ENCODE data around the gene PCNA. TPM values are rescaled to one million over a fixed set of nuclear protein-coding genes. Genes with fewer than 3 reads are reported as not detected.
"Not testable (repeated sequence)": the region's sequence is repeated elsewhere in the genome, so short reads cannot be mapped to it uniquely, and the experiment has no call there.

The PCNA gene
- total RNA-seq, 1 donor from 2014 or later, result 24.6 TPM

DNA sequence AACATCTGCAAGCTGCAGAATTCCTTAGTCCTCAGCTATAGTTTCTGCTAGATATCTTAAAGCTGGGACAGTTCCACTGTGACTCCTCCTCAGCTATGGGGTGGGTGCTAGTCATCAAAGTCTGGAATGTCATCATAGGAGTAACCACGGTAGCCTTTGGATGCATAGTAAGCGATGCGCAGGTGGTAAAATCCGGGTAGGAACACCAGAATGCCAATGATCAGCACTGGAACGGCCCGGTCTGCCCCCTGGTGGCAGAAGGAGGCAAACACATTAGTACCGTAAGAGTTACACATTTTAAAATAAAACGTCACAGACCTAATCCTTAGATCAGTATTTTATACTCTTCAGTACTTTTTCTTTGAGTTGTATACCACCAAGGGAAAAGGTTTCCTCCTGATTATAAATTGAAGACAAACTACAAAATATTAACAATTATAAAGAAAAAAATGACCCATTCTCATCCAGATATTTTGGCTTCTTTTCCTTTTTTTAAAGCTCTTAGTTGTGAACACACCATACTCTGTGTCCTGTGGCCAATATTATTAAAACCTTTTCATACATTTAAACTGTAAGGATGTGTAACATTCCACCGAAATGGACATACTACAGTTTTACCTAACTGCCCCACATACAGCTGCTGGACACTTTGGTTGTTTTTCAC, 18.9 kb downstream of the PCNA start:
- DNase-seq (ENCODE audit: low spot score), result no peak

DNA sequence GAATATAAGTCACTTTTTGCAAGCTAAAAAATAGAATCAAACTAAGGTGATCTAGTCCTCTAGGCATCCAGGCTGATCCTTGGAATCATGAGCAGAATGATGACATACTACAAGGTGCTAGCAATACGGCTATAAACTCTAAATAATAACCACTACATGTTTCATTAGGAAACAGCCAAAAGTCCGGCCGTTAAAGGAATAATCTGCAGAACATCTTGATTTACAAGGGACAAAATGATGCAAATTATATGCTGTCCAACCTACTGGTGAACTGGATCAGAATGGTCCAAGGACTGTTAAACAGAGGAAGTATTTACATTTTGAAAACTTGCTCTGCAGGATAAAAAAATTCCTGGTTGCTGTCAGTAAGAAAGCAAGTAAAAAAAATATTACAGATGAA, 19.8 kb downstream of the PCNA start:
- DNase-seq (ENCODE audit: low spot score), result not testable (repeated sequence)

DNA sequence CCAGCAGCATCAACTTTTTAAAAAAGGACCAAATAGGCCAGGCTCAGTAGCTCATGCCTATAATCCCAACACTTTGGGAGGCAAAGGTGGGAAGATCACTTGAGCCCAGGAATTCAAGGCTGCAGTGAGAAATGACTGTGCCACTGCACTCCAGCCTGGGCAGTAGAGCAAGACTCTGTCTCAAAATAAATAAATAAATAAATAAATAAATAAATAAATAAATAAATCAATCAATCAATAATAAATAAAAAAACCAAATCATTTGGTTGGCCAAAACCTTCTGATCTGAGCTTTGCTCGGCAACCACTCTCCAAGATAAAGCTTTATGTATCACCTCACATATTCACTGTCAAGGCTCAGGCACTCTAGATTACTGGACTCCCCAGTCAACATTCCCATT, 20.7 kb downstream of the PCNA start:
- not testable (repeated sequence) for DNase-seq (ENCODE audit: low spot score)

DNA sequence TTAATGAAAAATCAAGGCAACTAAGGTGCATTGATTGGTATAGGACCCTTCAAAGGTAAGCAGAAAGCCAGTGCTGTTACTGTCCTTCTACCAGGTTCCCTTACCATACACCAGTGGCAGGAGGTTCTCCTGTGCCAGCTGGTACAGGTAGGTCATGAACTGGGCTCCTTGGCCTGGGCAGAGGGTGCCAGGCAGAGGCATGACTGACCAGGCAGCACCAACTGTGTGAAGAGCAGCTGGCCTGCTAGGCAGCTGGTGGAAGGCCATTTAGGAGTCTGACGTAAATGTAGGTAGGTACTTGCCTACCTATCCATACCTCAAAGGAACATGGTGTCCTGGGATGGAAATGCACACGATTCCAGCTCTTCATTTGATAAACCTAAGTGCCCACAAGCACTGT, 23.3 kb downstream of the PCNA start:
- peak; percentile 57 for DNase-seq (ENCODE audit: low spot score)

DNA sequence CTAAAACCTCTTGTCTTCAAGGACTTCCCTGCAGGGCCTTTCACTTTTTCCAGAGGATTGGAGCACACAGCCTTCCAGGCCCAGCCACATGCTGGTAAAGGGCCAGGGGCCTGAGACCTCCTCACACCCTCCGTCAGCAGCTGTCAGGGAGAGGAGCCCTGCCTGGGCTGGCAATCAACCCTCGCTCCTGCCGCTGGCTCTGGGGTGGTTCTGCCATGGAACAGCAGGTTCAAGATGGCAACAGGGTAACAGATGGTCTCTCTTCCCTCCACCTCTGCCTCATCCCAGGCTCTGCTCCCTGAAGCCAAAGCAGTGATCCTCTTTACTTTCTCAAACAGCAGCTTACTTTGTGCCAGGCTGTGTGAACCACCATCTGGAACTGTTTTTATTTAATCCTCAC, 23.8 kb downstream of the PCNA start:
- DNase-seq (ENCODE audit: low spot score), result peak; percentile 37

DNA sequence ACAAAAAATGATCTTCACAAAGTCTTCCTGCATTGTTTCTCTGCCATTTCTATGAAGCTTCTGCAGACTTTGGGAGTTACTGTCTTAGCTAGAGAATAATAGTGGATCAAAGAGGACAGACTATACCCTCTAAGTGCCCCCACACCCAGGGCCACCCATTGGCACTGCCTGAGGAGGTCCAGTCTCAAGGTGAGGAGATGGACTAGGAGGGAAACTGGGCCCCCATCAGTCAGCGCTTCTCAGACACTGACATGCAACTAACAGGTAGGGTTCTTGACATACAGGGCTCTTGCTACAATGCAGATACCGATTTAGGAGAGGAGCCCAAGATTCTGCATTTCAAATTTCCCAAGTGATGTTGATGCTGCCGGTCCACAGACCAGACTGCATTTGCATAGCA, 24.3 kb downstream of the PCNA start:
- DNase-seq (ENCODE audit: low spot score), result peak; percentile 28

DNA sequence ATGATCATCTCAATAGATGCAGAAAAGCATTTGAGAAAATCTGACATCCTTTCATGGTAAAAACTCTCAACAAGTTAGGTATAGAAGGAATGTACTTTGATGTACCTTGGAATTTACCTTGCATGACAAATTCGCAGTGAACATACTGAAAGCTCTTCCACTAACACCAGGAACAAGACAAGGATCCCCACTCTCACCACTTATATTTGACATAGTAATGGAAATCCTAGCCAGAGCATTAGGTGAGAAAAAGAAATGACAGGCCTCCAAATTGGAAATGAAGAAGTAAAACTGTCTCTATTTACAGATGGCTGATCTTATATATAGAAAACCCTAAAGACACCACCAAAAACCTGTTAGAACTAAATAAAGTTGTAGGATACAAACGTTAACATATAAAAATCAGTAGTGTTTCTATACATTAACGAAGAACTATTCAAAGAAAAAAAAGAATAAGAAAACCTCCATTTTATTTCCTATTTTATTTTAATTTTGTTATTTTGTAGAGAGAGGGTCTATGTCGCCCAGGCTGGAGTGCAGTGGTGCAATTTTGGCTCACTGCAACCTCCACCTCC, 26.9 kb downstream of the PCNA start:
- no peak for DNase-seq (ENCODE audit: low spot score)

DNA sequence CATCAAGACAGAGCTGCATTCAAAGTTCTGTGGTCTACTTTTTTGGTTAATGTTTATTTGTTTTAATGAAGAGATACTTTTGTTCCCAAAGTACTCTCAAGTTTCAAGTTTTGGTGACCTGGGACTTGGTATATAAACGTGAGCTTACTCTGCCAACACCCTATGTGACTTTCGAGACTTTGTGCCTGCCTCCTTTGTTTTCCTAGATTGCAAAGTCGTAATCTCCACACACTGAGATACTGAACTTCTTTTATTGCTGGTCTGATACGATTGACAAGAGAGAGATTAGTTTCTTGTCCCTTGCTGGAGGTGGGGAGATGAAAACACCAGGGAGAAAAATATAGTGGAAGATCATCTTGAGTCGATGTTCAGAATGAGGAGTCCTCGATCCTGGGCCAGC, 27.9 kb downstream of the PCNA start:
- no peak for DNase-seq (ENCODE audit: low spot score)

DNA sequence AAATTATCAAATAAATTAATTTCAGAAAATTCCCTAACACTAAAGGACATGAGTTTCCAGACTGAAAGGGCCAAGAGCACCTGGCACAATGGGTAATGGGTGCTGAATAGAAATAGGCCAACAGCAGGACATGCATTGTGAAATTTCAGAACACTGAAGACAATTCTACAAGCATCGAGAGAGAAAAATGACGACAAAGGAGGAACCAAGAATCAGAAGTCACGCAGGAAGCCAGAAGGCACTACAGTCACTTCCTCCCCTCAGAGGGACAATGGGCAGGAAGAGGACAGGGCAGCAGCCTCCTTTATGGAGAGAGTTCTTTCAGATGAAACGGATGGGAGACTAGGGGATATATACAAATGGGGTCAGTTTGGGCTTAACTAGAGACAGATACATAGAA, 29.6 kb downstream of the PCNA start:
- peak; percentile 9 for DNase-seq (ENCODE audit: low spot score)

DNA sequence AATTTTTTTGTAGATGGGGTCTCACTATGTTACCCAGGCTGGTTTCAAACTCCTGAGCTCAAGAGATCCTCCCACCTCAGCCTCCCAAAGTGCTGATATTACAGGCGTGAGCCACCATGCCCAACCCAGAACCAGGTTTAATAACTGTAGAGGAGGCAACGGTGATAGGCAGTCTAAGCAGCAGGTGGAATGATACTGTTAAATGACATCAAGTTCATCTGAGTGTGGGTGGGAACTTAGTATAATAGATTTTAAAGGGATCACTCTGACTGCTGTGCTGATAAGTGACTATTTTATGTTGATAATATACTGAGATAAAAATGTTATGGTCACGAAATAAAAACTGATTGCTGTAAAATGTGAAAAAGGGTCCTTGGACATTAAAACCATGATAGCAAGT, 31.1 kb downstream of the PCNA start:
- DNase-seq (ENCODE audit: low spot score), result no peak

DNA sequence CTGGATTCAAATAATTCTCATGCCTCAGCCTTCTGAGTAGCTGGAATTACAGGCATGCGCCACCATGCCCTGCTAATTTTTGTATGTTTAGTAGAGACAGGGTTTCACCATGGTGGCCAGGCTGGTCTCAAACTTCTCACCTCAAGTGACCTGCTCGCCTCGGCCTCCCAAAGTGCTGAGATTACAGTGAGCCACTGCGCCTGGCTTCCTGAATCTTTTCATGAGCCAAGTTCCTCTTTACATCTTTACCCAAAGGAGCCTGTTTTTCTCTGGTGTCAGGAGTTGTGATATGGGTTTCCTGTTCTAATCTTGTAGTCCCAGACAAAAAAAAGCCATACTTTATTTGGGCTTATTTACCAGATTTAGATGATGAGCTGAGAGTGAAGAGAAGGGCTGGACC, 34.4 kb downstream of the PCNA start:
- peak; percentile 30 for DNase-seq (ENCODE audit: low spot score)

DNA sequence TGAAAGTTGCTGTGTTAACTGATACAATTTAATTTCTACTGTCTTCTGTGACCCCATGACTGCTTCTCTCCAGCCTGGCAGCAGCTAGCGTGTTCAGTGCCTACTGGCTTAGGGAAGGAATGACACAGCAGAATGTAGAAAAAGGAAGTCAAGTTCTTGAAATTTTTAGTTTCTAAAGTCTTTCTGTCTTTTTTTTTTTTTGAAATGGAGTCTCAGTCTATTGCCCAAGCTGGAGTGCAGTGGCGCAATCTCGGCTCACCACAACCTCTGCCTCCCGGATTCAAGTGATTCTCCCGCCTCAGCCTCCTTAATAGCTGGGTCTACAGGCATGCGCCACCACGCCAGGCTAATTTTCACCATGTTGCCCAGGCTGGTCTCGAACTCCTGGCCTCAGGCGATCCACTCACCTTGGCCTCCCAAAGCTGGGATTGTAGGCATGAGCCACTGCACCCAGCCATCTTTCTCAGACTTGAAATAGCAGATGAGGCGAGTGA, 39.3 kb downstream of the PCNA start:
- DNase-seq (ENCODE audit: low spot score), result peak; percentile 90

DNA sequence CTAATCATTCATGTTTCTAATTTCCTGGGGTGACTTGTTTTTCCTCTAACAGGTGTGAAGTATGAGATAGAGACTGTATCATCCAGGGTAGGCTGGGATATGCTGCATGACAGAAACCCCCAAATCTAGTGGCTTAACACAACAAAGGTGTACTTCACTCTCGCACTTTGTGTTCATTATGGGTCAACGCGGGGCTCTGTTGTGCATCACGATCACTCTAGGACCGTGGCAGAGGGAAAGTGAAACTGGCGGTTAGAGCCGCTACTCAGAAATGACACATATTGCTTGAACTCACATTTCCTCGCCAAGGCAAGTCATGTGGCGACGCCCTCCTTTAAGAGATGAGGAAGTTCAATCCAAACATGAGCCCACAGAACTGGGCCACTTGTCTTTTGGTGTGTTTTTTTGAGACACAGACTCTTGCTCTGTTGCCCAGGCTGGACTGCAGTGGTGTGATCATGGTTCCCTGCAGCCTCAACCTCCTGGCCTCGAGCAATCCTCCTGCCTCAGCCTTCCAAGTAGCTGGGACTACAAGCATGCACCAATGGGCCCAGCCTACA, 41.3 kb downstream of the PCNA start:
- no peak for DNase-seq (ENCODE audit: low spot score)

DNA sequence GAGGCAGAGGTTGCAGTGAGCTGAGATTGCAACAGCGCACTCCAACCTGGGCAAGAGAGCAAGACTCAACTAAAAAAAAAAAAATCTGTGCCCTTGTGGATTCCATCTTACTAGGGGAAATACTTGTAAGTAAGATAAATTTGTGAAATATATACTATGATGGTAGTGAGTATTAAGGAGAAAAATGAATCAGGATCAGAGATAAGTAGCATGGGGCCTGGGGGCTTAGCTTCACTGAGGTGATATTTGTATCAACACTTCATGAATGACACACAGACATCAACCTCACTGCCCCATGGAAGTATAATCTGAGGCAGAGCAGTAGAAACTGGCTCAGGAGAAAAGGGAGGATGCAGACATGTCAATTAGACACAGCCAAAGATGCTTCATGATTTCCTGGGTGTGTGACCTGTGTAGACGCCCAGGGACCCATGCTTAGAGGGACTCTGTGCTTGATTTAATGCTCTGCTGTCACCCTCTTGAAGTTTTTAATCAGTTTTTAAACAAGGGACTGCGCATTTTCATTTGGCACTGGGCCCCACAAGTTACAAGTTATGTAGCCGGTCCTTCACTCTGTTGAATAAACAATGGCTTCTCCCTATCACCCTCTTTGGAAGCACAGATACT, 41.9 kb downstream of the PCNA start:
- no peak for DNase-seq (ENCODE audit: low spot score)

DNA sequence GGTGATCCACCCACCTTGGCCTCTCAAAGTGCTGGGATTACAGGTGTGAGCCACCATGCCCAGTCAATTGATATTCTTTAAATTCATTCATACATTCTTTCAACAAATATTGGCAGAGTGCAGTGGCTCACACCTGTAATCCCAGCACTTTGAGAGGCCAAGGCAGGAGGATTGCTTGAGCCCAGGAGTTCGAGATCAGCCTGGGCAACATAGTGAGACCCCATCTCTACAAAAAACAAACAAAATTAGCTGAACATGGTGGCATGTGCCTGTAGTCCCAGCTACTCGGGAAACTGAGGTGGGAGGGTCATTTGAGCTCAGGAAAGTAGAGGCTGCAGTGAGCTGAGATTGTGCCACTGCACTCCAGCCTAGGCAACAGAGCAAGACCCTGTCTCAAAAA, 42.8 kb downstream of the PCNA start:
- not testable (repeated sequence) for DNase-seq (ENCODE audit: low spot score)

DNA sequence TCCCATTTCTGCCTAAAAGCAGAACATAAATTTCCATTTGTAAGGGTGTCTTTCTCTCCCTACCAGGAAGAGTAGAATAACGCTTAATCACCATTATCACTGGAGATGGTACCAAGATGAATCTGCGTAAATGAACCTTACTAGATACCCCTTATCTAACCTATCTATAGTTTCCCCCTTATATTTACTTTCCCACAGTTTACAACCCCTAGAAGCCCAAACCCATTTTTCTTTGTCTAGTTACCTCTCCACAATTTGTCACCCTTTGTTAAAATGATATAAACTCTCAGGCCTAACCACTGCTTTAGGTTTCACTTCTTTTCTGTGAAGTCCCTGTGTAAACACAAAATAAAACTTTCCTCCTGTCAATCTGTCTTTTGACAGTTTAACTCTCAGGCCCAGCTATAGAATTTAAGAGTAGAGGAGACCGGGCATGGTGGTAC, 45.5 kb downstream of the PCNA start:
- no peak for DNase-seq (ENCODE audit: low spot score)

DNA sequence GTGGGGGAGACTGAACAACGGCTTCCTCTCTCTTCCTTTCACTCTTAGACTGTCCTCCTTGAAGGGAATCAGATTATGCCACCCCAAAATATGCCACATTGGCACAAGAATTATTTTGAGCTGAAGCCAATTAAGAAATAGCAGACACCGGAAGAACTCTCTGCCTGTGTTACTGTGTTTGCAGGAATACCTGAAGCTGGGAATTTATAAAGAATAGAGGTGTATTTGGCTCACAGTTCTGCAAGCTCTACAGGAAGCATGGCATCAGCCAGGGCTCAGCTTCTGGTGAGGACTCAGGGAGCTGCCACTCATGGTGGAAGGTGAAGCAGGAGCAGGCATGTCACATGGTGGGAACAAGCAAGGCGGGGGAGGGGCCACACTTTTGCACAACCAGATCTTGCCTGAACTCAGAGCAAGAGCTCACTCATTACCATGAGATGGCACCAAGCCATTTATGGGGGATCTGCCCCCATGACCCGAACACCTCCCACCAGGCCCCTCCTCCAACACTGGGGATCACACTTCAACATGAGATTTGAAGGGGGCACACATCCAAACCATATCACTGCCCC, 46.0 kb downstream of the PCNA start:
- DNase-seq (ENCODE audit: low spot score), result no peak

DNA sequence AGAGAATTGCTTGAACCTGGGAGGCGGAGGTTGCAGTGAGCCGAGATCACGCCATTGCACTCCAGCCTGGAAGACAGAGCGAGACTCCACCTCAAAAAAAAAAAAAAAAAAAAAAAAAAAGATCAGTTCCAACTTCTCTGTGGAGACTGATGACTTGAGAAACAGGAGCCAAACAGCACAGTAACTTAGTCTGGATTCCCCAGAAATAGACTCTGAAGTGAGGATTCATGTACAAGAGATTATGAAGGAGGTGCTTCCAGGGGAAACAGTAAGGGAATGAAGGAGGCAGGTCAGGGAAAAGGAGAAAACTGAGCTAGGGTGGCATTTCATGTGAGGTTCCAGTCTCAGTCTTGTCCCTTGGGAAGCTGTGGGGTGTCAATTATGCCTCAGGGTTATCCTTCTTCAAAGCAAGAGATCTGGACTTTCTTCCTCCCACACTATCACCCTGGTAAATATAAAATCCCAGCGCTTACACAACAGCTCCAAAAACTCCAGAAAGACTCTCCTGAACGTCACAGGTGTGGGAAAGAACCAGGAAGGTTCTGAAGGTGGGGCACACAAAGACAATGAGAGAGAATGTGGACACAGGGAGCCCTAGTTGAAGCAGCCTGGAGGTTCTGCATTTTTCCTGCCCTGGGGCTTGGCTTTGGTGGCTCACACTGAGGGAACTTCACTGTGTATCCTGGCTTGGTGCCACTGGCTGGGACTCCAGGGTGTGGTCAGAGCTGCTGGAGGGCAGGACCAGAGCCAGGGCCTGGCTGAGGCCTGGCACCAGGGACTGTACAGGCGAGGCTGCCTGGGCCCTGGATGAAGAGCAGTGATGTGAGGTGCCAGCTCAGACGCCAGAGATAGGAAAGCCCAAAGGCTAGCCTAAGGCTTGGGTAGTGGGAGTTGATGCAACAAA, 46.8 kb downstream of the PCNA start:
- DNase-seq (ENCODE audit: low spot score), result peak; percentile 94

DNA sequence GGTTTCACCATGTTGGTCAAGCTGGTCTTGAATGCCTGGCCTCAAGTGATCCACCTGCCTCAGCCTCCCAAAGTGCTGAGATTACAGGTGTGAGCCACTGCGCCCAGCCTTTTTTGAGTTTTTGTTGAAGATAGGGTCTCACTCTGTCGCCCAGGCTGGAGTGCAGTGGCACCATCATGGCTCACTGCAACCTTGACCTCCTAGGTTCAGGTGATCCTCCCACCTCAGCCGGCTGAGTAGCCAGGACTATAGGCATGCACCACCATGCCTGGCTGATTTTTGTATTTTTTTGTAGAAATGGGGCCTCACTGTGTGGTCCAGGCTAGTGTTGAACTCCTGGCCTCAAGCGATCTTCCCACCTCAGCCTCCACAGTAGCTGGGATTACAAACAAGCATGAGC, 47.8 kb downstream of the PCNA start:
- not testable (repeated sequence) for DNase-seq (ENCODE audit: low spot score)

DNA sequence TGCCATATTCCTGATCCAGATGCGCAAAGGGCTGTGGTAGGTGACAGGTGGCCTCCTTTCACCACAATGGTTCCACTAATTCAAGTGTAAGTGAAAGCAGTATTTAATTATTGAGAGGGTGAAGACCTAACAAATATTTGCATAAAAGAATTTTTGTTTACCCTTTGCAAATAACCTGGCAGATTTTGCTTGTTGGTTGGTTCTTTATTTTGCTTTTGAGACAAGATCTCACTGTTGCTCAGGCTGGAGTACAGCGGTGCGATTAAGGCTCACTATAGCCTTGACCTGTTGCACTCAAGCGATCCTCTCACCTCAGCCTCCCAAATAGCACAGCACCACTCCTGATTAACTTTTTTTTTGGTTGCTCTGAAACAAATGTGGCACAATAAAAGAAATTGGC, 49.2 kb downstream of the PCNA start:
- no peak for DNase-seq (ENCODE audit: low spot score)

DNA sequence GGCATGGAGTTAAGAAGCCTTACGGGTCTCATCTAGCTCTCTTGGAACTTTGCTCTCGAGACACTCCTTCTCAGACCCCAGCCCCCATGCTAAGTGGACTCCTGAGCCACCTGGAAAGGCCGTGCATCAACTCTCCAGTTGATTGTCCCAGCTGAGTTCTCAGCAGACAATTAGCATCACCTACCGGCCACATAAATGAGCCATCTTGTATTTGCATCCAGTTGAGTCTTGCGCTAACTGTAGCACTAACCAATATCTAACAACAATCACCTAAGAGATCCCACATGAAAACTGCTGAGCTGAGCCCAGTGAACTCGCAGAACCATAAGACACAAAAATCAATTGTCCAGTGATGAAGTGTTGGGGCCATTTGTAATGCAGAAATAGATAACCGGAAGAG, 49.7 kb downstream of the PCNA start:
- no peak for DNase-seq (ENCODE audit: low spot score)

Data from mesenteric fat pad (tissue), 1 donor.